Heart left ventricle (tissue), 13 donors: Measurements from ENCODE around the gene CYP27C1.
"Not testable (repeated sequence)": the region's sequence is repeated elsewhere in the genome, so short reads cannot be mapped to it uniquely, and the experiment has no call there.

ENCODE experiments used
- CTCF ChIP-seq, 12 donors: fragments of 200-600 bp; sonication (generic) in 4 of 12; IDR thresholded peaks; one replicate each; pipeline versions ENCODE4 v1.5.0 to v1.8.0; 2018 to 2022; ENCODE audit warnings: antibody characterized with exemption in 12 of 12, mild to moderate bottlenecking in 5 of 12
- POLR2A ChIP-seq, 2 donors: fragments of 450-650 bp; IDR thresholded peaks; one replicate each; pipeline ENCODE4 v1.6.1; 2017; ENCODE audit warnings: antibody characterized with exemption in 2 of 2, mild to moderate bottlenecking in 2 of 2, moderate library complexity in 2 of 2
- donor health status: ischemic (EF 13 %, LVEDD 7.1; RV severe dilation, severe dysfunction).
- donor health status: DM: no; HTN: yes; CAD: no.
- donor health status: DM: no; HTN: no; CAD: no.
- donor health status: ischemic (EF 25% LVEDD 6.9; RV normal size, moderate dysfunction).
- donor health status: ischemic (EF 25% LVEDD 5.7; RV mildly dilated, moderate dysfunction).
- donor health status: ischemic (EF 35%, LVEDD 5.7; RV mildly dilated, moderate dysfunction).
- donor health status: nonischemic (EF 11% LVEDD 7.7; RV severe dilation, severe dysfunction).
- donor health status: DM: yes; HTN: yes; CAD: no.
- donor health status: PGD.
- donor health status: ischemic (EF 29% LVEDD 5.4; RV normal size, mild dysfunction).
- donor health status: nonischemic (EF 23%, LVEDD 6.1; RV moderate dilation, normal function).

GRCh38 chr2:127224135-127224534 lies 4.0 kb upstream of the CYP27C1 start:
- TF ChIP-seq CTCF, POLR2A (IDR thresholded peaks at IDR 0.05): not testable (repeated sequence)
